A549 (cell line): ENCODE results near the gene CHADL.

Experiments
- CEBPB ChIP-seq, 2 experiments: fragments of >200 bp in 1 of 2; sonication (Bioruptor Twin) in 1 of 2; formaldehyde crosslinking in 1 of 2; IDR thresholded peaks; 2 replicates each; pipeline ENCODE4 v1.6.1; 2012 to 2016
- CTCF ChIP-seq: fragments of >200 bp; sonication (Bioruptor Twin); formaldehyde crosslinking; IDR thresholded peaks from 3 replicates; pipeline ENCODE4 v1.5.1; 2016
- E2F6 ChIP-seq: IDR thresholded peaks from 2 replicates; pipeline ENCODE4 v1.6.1; 2012; ENCODE audit warnings: low read depth, borderline replicate concordance
- FOSL2 ChIP-seq, 2 experiments: fragments of 450-650 bp in 1 of 2; fragments of >200 bp in 1 of 2; sonication (Bioruptor Twin) in 1 of 2; formaldehyde crosslinking; IDR thresholded peaks; 2 replicates each; pipeline versions ENCODE4 v1.5.0 to v1.6.1; 2016 to 2020; ENCODE audit warnings: mild to moderate bottlenecking in 1 of 2, moderate library complexity in 1 of 2
- MAX ChIP-seq: IDR thresholded peaks from 2 replicates; pipeline ENCODE4 v1.6.1; 2012
- POLR2A ChIP-seq: IDR thresholded peaks from 2 replicates; pipeline ENCODE4 v1.6.1; 2012; ENCODE audit warnings: mild to moderate bottlenecking, low read length
- RAD21 ChIP-seq, 2 experiments: fragments of >200 bp in 1 of 2; sonication (Bioruptor Twin) in 1 of 2; formaldehyde crosslinking in 1 of 2; IDR thresholded peaks in 1 of 2; conservative IDR thresholded peaks in 1 of 2; 2 replicates in 1 of 2; 3 replicates in 1 of 2; pipeline ENCODE4 v1.6.1; 2012 to 2018; ENCODE audit warnings: inconsistent platforms in 1 of 2
- RCOR1 ChIP-seq: fragments of 150-350 bp; IDR thresholded peaks from 2 replicates; pipeline ENCODE4 v1.6.1; 2014; ENCODE audit warnings: antibody characterized with exemption, low read length, low read depth
- REST ChIP-seq: fragments of 200-600 bp; sonication (generic); IDR thresholded peaks from 2 replicates; pipeline ENCODE4 v1.6.1; 2016; ENCODE audit warnings: antibody characterized with exemption, mild to moderate bottlenecking, moderate library complexity
- TFCP2L1 ChIP-seq: fragments of 250-450 bp; sonication (Bioruptor Pico); IDR thresholded peaks from 2 replicates; pipeline ENCODE4 v1.5.0; 2021; ENCODE audit warnings: mild to moderate bottlenecking
- ZC3H11A ChIP-seq: fragments of 450-650 bp; IDR thresholded peaks from 2 replicates; pipeline ENCODE4 v1.6.1; 2014; ENCODE audit warnings: antibody characterized with exemption, mild to moderate bottlenecking
- ZSCAN20 ChIP-seq: fragments of 250-450 bp; sonication (Bioruptor Pico); IDR thresholded peaks from 2 replicates; pipeline ENCODE4 v1.8.0; 2022; ENCODE audit warnings: mild to moderate bottlenecking, moderate library complexity

- no peak for TF ChIP-seq RAD21 (conservative IDR thresholded peaks at IDR 0.05 in 1 of 2, IDR thresholded peaks at IDR 0.05 in 1 of 2)
- no peak for TF ChIP-seq POLR2A
- TF ChIP-seq ZC3H11A, result no peak
- TF ChIP-seq RCOR1, result no peak
- no peak for TF ChIP-seq REST
- no peak for TF ChIP-seq CTCF
- TF ChIP-seq TFCP2L1, result no peak
- TF ChIP-seq E2F6, result no peak
- TF ChIP-seq ZSCAN20 (CRISPR knock-in tag), result no peak
- no peak for TF ChIP-seq FOSL2 (IDR thresholded peaks at IDR 0.05)
- TF ChIP-seq FOSL2 (CRISPR knock-in tag; IDR thresholded peaks at IDR 0.05), result no peak
- TF ChIP-seq MAX, result no peak
- TF ChIP-seq CEBPB (IDR thresholded peaks at IDR 0.05), result no peak
Observed at GRCh38 chr22:41234815-41235695, 5.7 kb downstream of the CHADL start.
